Esophagus (tissue), 2 donors: ENCODE results near the gene CALHM2. TPM values are rescaled to one million over a fixed set of nuclear protein-coding genes. Genes with fewer than 3 reads are reported as not detected.
"Not testable (repeated sequence)": the region's sequence is repeated elsewhere in the genome, so short reads cannot be mapped to it uniquely, and the experiment has no call there.

ENCODE experiments used
- H3K27ac ChIP-seq, 2 donors: one replicate each; pipeline ENCODE4 v1.5.1; 2013; ENCODE audit warnings: low read depth in 2 of 2, mild to moderate bottlenecking in 2 of 2, inconsistent platforms in 1 of 2, low read length in 1 of 2, moderate library complexity in 1 of 2
- H3K27me3 ChIP-seq, 2 donors: one replicate each; pipeline ENCODE4 v1.6.1; 2013; ENCODE audit warnings: low read length in 2 of 2, control low read depth in 1 of 2, mild to moderate bottlenecking in 1 of 2; ENCODE audit not compliant: insufficient read depth in 2 of 2, control insufficient read depth in 1 of 2
- H3K36me3 ChIP-seq, 2 donors: one replicate each; pipeline ENCODE4 v1.6.1; 2013; ENCODE audit warnings: low read length in 1 of 2; ENCODE audit not compliant: control insufficient read depth in 2 of 2, insufficient read depth in 2 of 2
- H3K4me1 ChIP-seq, 2 donors: one replicate each; pipeline ENCODE4 v1.6.1; 2013; ENCODE audit warnings: low read length in 1 of 2; ENCODE audit not compliant: control insufficient read depth in 2 of 2, insufficient read depth in 2 of 2
- H3K4me3 ChIP-seq, 2 donors: one replicate each; pipeline ENCODE4 v1.5.1; 2013; ENCODE audit warnings: low read length in 2 of 2, mild to moderate bottlenecking in 2 of 2, low read depth in 1 of 2, moderate library complexity in 1 of 2
- H3K9me3 ChIP-seq, 2 donors: one replicate each; pipeline ENCODE4 v1.6.1; 2013; ENCODE audit warnings: mild to moderate bottlenecking in 2 of 2, low read depth in 1 of 2, low read length in 1 of 2, moderate library complexity in 1 of 2; ENCODE audit not compliant: control insufficient read depth in 2 of 2, insufficient read depth in 1 of 2
- WGBS, 2 donors: extraction: QIAGEN DNeasy Blood & Tissue Kit; methylation state at CpG; one replicate each; pipeline ENCODE4 v1.1.7; 2013; 5-methylcytosine and 5-hydroxymethylcytosine counted together
- polyA plus RNA-seq, 2 donors: library from polyadenylated mRNA; stranded (reverse); fragments of 200-250 nt; gene quantifications; one replicate each; pipeline ENCODE4 v1.2.3, GENCODE V29; 2013
- donor health status: healthy with polysubstance abuse.
- donor health status: Bipolar disorder and iron deficiency.

The CALHM2 gene
- polyA plus RNA-seq, 2 donors = 5.3 to 9.7 TPM

- H3K9me3 ChIP-seq = no peaks in the 10 kb centered on the region
- no peak within 1 kb of the TSS for H3K27ac ChIP-seq
- peaks cover 3 to 8% of the 10 kb centered on the region in 2 donors for H3K4me1 ChIP-seq
- H3K36me3 ChIP-seq = no peaks in the 10 kb centered on the region
- WGBS, 2 donors = 2 to 3% methylated on average over 63 to 65 of the region's 65 CpGs
- H3K27me3 ChIP-seq = peaks cover 0 to 7% of the 10 kb centered on the region in 2 donors
- peak within 1 kb of the TSS; percentile 24 to 48 for H3K4me3 ChIP-seq
These were observed 41.3 kb upstream of the CALHM2 start, which contains the start of gene NEURL1 for GRCh38 chr10:103493362-103493915. Gene NEURL1, plus strand, starts transcription at chr10:103493705. Its CDS starts 683 bp downstream, at chr10:103494388.

- H3K36me3 ChIP-seq = no peaks in the 10 kb centered on the region
- no peaks in the 10 kb centered on the region for H3K9me3 ChIP-seq
- peaks cover 3 to 8% of the 10 kb centered on the region in 2 donors for H3K4me1 ChIP-seq
- H3K27me3 ChIP-seq = peaks cover 0 to 7% of the 10 kb centered on the region in 2 donors
- whole genome bisulfite sequencing, 2 donors = 74 to 81% methylated on average over 5 of the region's 5 CpGs
- H3K27ac ChIP-seq = no peak overlapping the region
- H3K4me3 ChIP-seq = no peak overlapping the region
These were observed 40.6 kb upstream of the CALHM2 start for GRCh38 chr10:103492655-103493261.

GRCh38 chr10:103491729-103492364 lies 39.7 kb upstream of the CALHM2 start:
- 67 to 69% methylated on average over 7 of the region's 7 CpGs for WGBS, 2 donors
- no peak overlapping the region for H3K4me3 ChIP-seq
- no peak overlapping the region for H3K27ac ChIP-seq
- H3K4me1 ChIP-seq = peaks cover 3 to 8% of the 10 kb centered on the region in 2 donors
- H3K9me3 ChIP-seq = no peaks in the 10 kb centered on the region
- H3K27me3 ChIP-seq = peaks cover 0 to 7% of the 10 kb centered on the region in 2 donors
- no peaks in the 10 kb centered on the region for H3K36me3 ChIP-seq

- H3K4me1 ChIP-seq = peaks cover 3 to 8% of the 10 kb centered on the region in 2 donors
- no peaks in the 10 kb centered on the region for H3K36me3 ChIP-seq
- H3K4me3 ChIP-seq = no peak overlapping the region
- H3K27ac ChIP-seq = no peak overlapping the region
- peaks cover 0 to 7% of the 10 kb centered on the region in 2 donors for H3K27me3 ChIP-seq
- no peaks in the 10 kb centered on the region for H3K9me3 ChIP-seq
- 93 to 94% methylated on average over 1 of the region's 1 CpG for WGBS, 2 donors
These were observed 38.8 kb upstream of the CALHM2 start for GRCh38 chr10:103490986-103491314.

GRCh38 chr10:103487410-103487708 lies 35.2 kb upstream of the CALHM2 start:
- WGBS, 2 donors = 78 to 89% methylated on average over 2 of the region's 2 CpGs
- no peak overlapping the region for H3K4me3 ChIP-seq
- H3K27me3 ChIP-seq = no peaks in the 10 kb centered on the region
- H3K9me3 ChIP-seq = no peaks in the 10 kb centered on the region
- no peaks in the 10 kb centered on the region for H3K4me1 ChIP-seq
- H3K36me3 ChIP-seq = no peaks in the 10 kb centered on the region
- H3K27ac ChIP-seq = no peak overlapping the region

- H3K27ac ChIP-seq, H3K27me3 ChIP-seq, H3K36me3 ChIP-seq, H3K4me1 ChIP-seq, H3K9me3 ChIP-seq, H3K4me3 ChIP-seq: not testable (repeated sequence)
- WGBS, 2 donors = 85 to 89% methylated on average over 8 of the region's 8 CpGs
These were observed 34.7 kb upstream of the CALHM2 start for GRCh38 chr10:103486635-103487409.

GRCh38 chr10:103481974-103482531 lies 29.9 kb upstream of the CALHM2 start:
- Histone ChIP-seq H3K36me3 (no peaks in the 10 kb centered on the region), H3K4me1 (peaks cover 2% of the 10 kb centered on the region in 2 donors), H3K27ac (no peak overlapping the region), H3K4me3 (no peak overlapping the region), H3K27me3 (no peaks in the 10 kb centered on the region), H3K9me3 (no peaks in the 10 kb centered on the region)
- WGBS, 2 donors = 56 to 64% methylated on average over 12 of the region's 12 CpGs

- H3K27ac ChIP-seq = no peak overlapping the region
- 64 to 72% methylated on average over 5 of the region's 5 CpGs for WGBS, 2 donors
- peaks cover 2% of the 10 kb centered on the region in 2 donors for H3K4me1 ChIP-seq
- H3K27me3 ChIP-seq = no peaks in the 10 kb centered on the region
- no peak overlapping the region for H3K4me3 ChIP-seq
- no peaks in the 10 kb centered on the region for H3K9me3 ChIP-seq
- no peaks in the 10 kb centered on the region for H3K36me3 ChIP-seq
These were observed 28.4 kb upstream of the CALHM2 start for GRCh38 chr10:103480521-103480920.

- no peaks in the 10 kb centered on the region for H3K27me3 ChIP-seq
- peaks cover 2% of the 10 kb centered on the region in 2 donors for H3K4me1 ChIP-seq
- no peaks in the 10 kb centered on the region for H3K9me3 ChIP-seq
- 41 to 61% methylated on average over 7 of the region's 7 CpGs for WGBS, 2 donors
- no peak within 1 kb of the TSS for H3K27ac ChIP-seq
- H3K36me3 ChIP-seq = no peaks in the 10 kb centered on the region
- H3K4me3 ChIP-seq = no peak within 1 kb of the TSS
These were observed 27.0 kb upstream of the CALHM2 start, which contains the start of gene CALHM3 for GRCh38 chr10:103479135-103479534. Gene CALHM3, minus strand, starts transcription at chr10:103479240. Its CDS starts 208 bp downstream, at chr10:103479032.
